Psoas muscle (tissue), 8 donors: ENCODE measurements around the gene SHROOM1. TPM values are rescaled to one million over a fixed set of nuclear protein-coding genes. Genes with fewer than 3 reads are reported as not detected.
A peak's percentile ranks its signal among the peaks of the same experiment; 100 is the strongest.

Source experiments
- ATAC-seq, 4 donors: fragments of 200-7000 bp; cut with Tn5 transposase; one replicate each; pipeline ENCODE4 v1.9.1; 2020; ENCODE audit warnings: moderate library complexity in 3 of 4, mild to moderate bottlenecking in 2 of 4
- DNase-seq, 2 donors: peaks; one replicate each; pipeline ENCODE4 v3.0.0-alpha.2; 2020
- H3K27ac ChIP-seq: fragments of 200-600 bp; one replicate; pipeline ENCODE4 v1.8.0; 2022
- H3K27me3 ChIP-seq, 3 donors: fragments of 200-600 bp in 1 of 3; one replicate each; pipeline versions ENCODE4 v1.6.1 to v1.8.0; 2013 to 2022; ENCODE audit warnings: low read length in 2 of 3, mild to moderate bottlenecking in 2 of 3, moderate library complexity in 1 of 3; ENCODE audit not compliant: insufficient read depth in 3 of 3
- H3K36me3 ChIP-seq, 2 donors: fragments of 200-600 bp in 1 of 2; one replicate each; pipeline versions ENCODE4 v1.6.1 to v1.8.0; 2013 to 2022; ENCODE audit warnings: low read depth in 1 of 2, mild to moderate bottlenecking in 1 of 2, moderate library complexity in 1 of 2; ENCODE audit not compliant: insufficient read depth in 1 of 2
- H3K4me1 ChIP-seq: fragments of 200-600 bp; one replicate; pipeline ENCODE4 v1.8.0; 2022
- H3K4me3 ChIP-seq: fragments of 200-600 bp; one replicate; pipeline ENCODE4 v1.8.0; 2022; ENCODE audit warnings: mild to moderate bottlenecking
- H3K9me3 ChIP-seq: fragments of 200-600 bp; one replicate; pipeline ENCODE4 v1.8.0; 2022
- WGBS, 3 donors: extraction: QIAGEN DNeasy Blood & Tissue Kit; methylation state at CpG; one replicate each; pipeline versions ENCODE4 v1.1.6 to v1.1.7; 2013; 5-methylcytosine and 5-hydroxymethylcytosine counted together
- intact Hi-C, 2 donors: fragments of 100-400 bp; cut with DNase I; formaldehyde crosslinking; loops; one replicate each; pipeline versions ENCODE4 v1.11.0 to v1.14.2; 2022
- polyA plus RNA-seq, 3 donors: library from polyadenylated mRNA; stranded (reverse); fragments of 200-250 nt; gene quantifications; one replicate each; pipeline ENCODE4 v1.2.3, GENCODE V29; 2013
- total RNA-seq, 4 donors: library from RNA; stranded (reverse); fragmentation: NEBNext Ultra II Directional in 2 of 4; extraction: Animal tissue kit (Norgen Biotek cat#: 25700) in 2 of 4; gene quantifications; one replicate each; pipeline versions ENCODE4 v1.2.1 to v1.2.4, GENCODE V29; 2021 to 2023
- TF ChIP-seq, protein P1 (sequence below): fragments of 200-600 bp; IDR thresholded peaks from one replicate; pipeline ENCODE4 v1.8.0; 2022; ENCODE audit warnings: antibody characterized with exemption
- donor health status: healthy with polysubstance abuse.
- donor health status: DM: no; HTN: no; CAD: no; lungs with moderate emphysema.
- donor health status: Bipolar disorder and iron deficiency.
- donor health status: healthy.
- donor health status: DM: yes; HTN: yes; CAD: no.
- donor health status: DM: no; HTN: no; CAD: no.
- donor health status: DM: no; HTN: no; CAD: no.
- donor health status: DM: yes; HTN: yes; CAD: no.

The SHROOM1 gene
- total and polyA plus RNA-seq, 7 donors: 0.66 to 2.3 (median 1.5) TPM

DNA sequence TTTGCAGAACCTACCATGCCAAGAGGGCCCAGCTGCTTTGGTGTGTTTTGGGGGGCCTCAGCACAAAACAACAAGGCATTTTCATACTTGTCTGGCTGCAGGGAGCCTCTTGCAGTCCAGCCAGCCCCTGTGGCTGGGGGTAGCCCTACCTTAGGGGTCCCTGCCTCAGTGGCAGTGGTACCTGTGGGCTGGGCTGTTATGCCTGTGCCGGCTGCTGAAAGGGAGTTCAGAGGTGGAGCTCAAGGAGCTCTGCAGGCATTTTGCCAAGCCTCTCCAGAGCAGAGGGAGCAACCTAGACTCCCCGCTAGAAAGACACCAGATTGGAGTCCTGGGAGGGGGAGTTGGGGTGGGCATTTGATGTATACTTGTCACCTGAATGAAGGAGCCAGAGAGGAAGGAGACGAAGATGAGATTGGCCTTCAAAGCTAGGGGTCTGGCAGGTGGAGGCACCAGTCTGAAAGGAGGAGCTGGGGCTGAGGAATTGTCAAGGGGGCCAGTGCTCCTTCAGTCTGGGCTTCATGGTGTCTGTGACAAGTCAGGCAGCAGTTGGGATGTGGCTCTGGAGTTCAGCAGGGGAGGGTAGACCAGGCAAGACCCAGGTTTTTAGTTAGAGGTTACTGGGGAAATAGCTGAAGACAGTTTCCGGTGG is 1.5 kb downstream of the SHROOM1 start:
- TF ChIP-seq, protein P1, sequence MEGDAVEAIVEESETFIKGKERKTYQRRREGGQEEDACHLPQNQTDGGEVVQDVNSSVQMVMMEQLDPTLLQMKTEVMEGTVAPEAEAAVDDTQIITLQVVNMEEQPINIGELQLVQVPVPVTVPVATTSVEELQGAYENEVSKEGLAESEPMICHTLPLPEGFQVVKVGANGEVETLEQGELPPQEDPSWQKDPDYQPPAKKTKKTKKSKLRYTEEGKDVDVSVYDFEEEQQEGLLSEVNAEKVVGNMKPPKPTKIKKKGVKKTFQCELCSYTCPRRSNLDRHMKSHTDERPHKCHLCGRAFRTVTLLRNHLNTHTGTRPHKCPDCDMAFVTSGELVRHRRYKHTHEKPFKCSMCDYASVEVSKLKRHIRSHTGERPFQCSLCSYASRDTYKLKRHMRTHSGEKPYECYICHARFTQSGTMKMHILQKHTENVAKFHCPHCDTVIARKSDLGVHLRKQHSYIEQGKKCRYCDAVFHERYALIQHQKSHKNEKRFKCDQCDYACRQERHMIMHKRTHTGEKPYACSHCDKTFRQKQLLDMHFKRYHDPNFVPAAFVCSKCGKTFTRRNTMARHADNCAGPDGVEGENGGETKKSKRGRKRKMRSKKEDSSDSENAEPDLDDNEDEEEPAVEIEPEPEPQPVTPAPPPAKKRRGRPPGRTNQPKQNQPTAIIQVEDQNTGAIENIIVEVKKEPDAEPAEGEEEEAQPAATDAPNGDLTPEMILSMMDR: no peak
- Histone ChIP-seq H3K9me3 (no peaks in the 10 kb centered on the region), H3K36me3 (no peaks in the 10 kb centered on the region), H3K27me3 (peaks cover 0 to 41% (median 5%) of the 10 kb centered on the region in 3 donors), H3K4me1 (peaks cover 5% of the 10 kb centered on the region), H3K4me3 (peak overlapping the region; percentile 82), H3K27ac (no peak overlapping the region)
- ATAC-seq (no peak), DNase-seq (no peak)
- intact Hi-C loops: loop anchor here in 1 of 2 donors (5.0 kb wide), 1 partner anchor 53 kb away; no protein-coding TSS in a partner anchor
- 77 to 85% (median 80%) methylated on average over 4 of the region's 4 CpGs for WGBS, 3 donors

DNA sequence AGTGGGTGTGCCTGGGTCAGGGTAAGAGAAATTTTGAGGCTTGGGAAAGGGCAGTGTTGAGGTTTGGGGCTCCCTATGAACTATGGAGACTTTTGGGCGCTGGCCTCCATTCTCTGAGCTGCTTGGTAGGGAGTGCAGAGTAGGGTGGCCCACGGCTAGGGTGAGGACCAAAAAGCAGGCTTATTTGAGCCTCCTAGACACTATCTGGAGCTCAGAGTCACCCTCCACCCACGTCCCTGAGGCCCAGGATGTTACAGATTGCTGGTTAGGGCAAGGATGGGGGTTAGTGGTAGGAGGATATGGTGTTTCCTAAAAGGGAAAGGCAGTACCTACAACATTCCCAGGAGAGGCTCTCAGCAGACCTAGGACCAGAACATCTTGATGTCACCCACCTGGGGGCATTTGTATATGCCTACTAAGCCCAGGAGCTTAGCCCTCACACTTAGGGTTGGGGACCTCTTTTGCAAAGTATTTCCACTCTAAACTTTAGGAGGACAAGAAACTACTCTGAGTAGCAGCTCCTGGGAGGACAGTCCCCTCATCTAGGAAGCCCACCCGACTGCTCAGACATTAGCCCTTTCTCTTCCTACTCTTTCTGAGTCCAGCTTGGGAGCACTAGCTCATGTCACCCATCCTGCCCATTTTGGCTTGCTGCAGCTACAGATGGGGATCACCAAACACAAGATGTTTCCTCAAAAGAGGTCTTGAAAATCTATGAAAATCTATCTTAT is 2.3 kb downstream of the SHROOM1 start:
- Histone ChIP-seq H3K27me3 (peaks cover 0 to 43% (median 5%) of the 10 kb centered on the region in 3 donors), H3K4me3 (no peak overlapping the region), H3K4me1 (peaks cover 5% of the 10 kb centered on the region), H3K27ac (no peak overlapping the region), H3K36me3 (no peaks in the 10 kb centered on the region), H3K9me3 (no peaks in the 10 kb centered on the region)
- intact Hi-C loops: loop anchor here in 1 of 2 donors (5.0 kb wide), 1 partner anchor 54 kb away; no protein-coding TSS in a partner anchor
- 89 to 94% (median 93%) methylated on average over 4 of the region's 4 CpGs for whole genome bisulfite sequencing, 3 donors
- no peak for DNase-seq
- ATAC-seq: no peak
- TF ChIP-seq, protein P1: no peak

DNA sequence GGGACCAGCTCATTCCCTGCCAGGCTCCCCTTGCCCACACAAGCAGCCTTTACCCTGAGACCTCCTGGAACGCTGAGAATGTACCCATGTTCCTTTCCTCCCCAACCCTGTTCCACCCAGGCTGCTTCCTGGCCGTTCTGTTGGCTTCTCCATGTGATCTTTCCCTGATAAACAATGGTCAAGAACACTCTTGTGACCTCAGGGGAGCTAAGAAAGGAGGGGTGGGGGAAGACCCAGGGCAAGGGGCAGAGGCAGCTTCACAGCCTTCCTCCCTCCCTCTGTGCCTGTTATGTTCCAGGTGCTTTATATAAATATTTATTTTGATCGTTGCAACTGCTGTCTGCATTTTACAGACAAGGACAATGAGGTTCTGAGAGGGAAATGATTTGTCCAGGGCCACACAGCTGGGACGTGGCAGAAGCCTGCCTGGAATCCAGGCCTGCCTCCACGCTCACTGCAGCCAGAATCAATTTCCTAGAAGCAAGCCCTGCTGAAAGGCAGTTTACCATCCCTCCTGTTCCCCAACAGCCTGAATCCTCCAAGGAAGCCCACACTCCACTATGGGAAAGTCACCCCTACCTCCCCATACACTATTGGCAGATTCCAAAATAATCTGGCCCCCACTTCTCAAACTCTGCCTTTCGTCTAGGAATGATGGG is 3.9 kb downstream of the SHROOM1 start:
- intact Hi-C loops: loop anchor here in 1 of 2 donors (5.0 kb wide), 1 partner anchor 56 kb away; no protein-coding TSS in a partner anchor
- 78 to 88% (median 79%) methylated on average over 6 of the region's 6 CpGs for whole genome bisulfite sequencing, 3 donors

GRCh38 chr5:132825834-132826391 is 4.5 kb downstream of the SHROOM1 start:
- no peak for ATAC-seq
- H3K36me3 ChIP-seq: no peaks in the 10 kb centered on the region
- no peak overlapping the region for H3K27ac ChIP-seq
- TF ChIP-seq, protein P1: no peak
- no peaks in the 10 kb centered on the region for H3K9me3 ChIP-seq
- no peak for DNase-seq
- WGBS, 3 donors: 40 to 55% (median 46%) methylated on average over 43 of the region's 43 CpGs
- H3K4me1 ChIP-seq: peaks cover 5% of the 10 kb centered on the region
- H3K27me3 ChIP-seq: peaks cover 0 to 48% (median 5%) of the 10 kb centered on the region in 3 donors
- H3K4me3 ChIP-seq: no peak overlapping the region
- intact Hi-C loops: loop anchor here in 1 of 2 donors (5.0 kb wide), 1 partner anchor 56 kb away; no protein-coding TSS in a partner anchor

More for the DNA sequence above, 3.9 kb downstream of the SHROOM1 start:
- Histone ChIP-seq H3K9me3 (no peaks in the 10 kb centered on the region), H3K27ac (no peak overlapping the region), H3K4me1 (peaks cover 5% of the 10 kb centered on the region), H3K36me3 (no peaks in the 10 kb centered on the region), H3K4me3 (no peak overlapping the region), H3K27me3 (peaks cover 0 to 48% (median 5%) of the 10 kb centered on the region in 3 donors)
- DNase-seq (no peak), ATAC-seq (no peak)
- TF ChIP-seq, protein P1: no peak
